ENCODE data around the gene BCAR1. TPM values are rescaled to one million over a fixed set of nuclear protein-coding genes. Genes with fewer than 3 reads are reported as not detected.

BCAR1 gene
- total RNA-seq, 5 donors from 2014 or later (not counting 1 experiment from before 2014, with no cell fraction given) = 0.49 to 1.6 (median 0.98) TPM

DNA sequence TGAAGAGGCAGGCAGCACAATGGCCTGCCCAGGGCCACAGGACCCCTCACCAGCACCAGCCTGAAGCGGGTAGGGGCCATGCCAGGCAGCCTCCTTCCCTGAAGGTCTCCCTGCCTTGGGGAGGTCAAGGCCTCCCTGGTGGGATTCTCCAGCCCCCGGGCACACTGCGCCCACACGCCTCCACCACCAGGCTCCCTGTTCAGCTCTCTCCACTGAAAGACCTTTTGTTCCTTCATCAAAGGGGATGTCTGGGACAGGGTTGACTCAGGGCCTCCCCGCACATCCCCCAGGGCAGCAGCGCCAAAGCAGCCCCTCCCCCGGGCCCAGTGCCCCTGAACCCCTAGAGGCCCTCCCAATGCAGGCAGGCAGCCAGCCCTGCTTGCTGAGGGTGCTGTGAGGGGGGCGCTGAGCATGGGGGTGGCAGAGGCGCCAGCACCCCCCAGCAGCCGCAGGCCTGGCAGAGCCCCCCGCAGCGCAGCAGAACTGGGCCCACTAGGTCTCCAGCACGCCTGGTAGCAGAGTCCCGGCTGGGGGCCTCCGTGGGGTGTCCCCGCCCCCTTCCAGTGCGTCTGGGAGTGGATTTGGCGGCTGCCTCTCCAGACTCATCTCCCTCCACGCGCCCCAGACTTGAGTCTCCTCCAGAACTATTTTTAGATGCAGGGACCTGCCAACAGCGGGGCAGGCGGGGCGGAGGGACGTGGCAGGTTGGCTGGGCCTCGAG lies 13.1 kb downstream of the BCAR1 start:
- POLR2A ChIA-PET = no interaction called here
- CTCF ChIA-PET = interaction anchor here in 1 of 2 donors (1.0 kb wide), 1 partner anchor 231 kb away, joined by 10 read pairs; no protein-coding TSS in a partner anchor
- Mint-ChIP-seq H3K4me1 (peaks cover 2 to 6% (median 2%) of the 10 kb centered on the region in 3 donors), H3K27me3 (peaks cover 0 to 3% of the 10 kb centered on the region in 2 donors), H3K36me3 (no peaks in the 10 kb centered on the region), H3K9me3 (no peaks in the 10 kb centered on the region), H3K27ac (no peak overlapping the region), H3K4me3 (no peak overlapping the region)
- H3K4me1 ChIP-seq (ENCODE audit: control insufficient read depth in 1 of 2, extremely low read depth in 1 of 2, insufficient read depth in 2 of 2, low read length in 2 of 2) = peaks cover 0 to 12% of the 10 kb centered on the region in 2 experiments
- H3K27ac ChIP-seq (ENCODE audit: low read length) = no peak overlapping the region
- H3K4me3 ChIP-seq (ENCODE audit: control insufficient read depth in 1 of 2, extremely low read depth in 1 of 2, low read length in 1 of 2) = no peak overlapping the region
- peaks cover 0 to 9% of the 10 kb centered on the region in 2 experiments for H3K27me3 ChIP-seq (replicated peaks in 1 of 2; ENCODE audit: control insufficient read depth in 2 of 2, extremely low read depth in 1 of 2, insufficient read depth in 2 of 2, low read length in 1 of 2)
- no peaks in the 10 kb centered on the region for H3K36me3 ChIP-seq (ENCODE audit: control insufficient read depth in 2 of 2, extremely low read depth in 1 of 2, insufficient read depth in 1 of 2, low read length in 1 of 2)
- no peaks in the 10 kb centered on the region for H3K9me3 ChIP-seq
- WGBS (ENCODE audit: insufficient coverage) = 79% methylated on average over 16 of the region's 25 CpGs
- no peak for DNase-seq
- no peak for ATAC-seq (replicated peaks in 1 of 4)

DNA sequence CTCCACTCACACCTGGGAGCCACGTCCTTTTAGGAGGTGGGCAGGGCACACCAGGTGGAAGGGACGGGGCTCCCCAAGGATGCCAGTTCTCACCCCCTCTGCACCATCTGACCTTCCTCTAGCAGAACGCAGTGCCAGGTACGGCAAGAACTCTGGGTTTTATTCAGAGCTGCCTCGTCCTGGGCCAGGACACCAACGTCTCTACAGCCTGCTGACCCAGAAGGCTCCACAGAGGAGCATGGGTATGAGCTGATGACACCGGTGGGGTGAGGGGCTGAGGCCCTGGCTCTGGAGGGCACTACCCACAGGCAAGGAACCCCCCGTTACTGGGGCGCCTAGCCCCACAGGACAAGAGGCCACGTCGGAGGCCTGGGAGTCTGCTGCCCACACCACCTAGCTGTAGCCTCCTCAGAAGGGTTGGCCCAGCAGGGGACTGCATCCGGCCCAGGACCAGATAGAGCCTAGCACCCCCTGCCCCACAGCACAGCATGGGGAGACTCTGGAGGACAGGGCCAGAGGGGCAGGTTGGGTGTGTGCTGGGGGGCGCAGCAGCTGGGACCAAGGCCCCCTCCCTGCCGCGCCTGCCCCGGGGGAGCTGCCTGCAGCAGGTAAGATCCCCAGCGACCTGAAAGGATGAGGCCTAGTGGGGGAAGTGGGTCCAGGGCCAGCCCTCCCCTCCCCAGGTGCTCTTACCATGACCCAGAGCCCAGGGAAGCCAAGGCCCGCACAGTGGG lies 13.9 kb downstream of the BCAR1 start:
- H3K27ac ChIP-seq (ENCODE audit: low read length) = no peak overlapping the region
- H3K4me3 ChIP-seq (ENCODE audit: control insufficient read depth in 1 of 2, extremely low read depth in 1 of 2, low read length in 1 of 2) = no peak overlapping the region
- H3K4me3 Mint-ChIP-seq = no peak overlapping the region
- peaks cover 2 to 6% (median 2%) of the 10 kb centered on the region in 3 donors for H3K4me1 Mint-ChIP-seq
- ATAC-seq (replicated peaks in 1 of 4) = no peak
- no peak overlapping the region for H3K27ac Mint-ChIP-seq
- peaks cover 0 to 12% of the 10 kb centered on the region in 2 experiments for H3K4me1 ChIP-seq (ENCODE audit: control insufficient read depth in 1 of 2, extremely low read depth in 1 of 2, insufficient read depth in 2 of 2, low read length in 2 of 2)
- H3K27me3 Mint-ChIP-seq = no peaks in the 10 kb centered on the region
- ChIA-PET CTCF (no interaction called here), POLR2A (no interaction called here)
- H3K36me3 ChIP-seq (ENCODE audit: control insufficient read depth in 2 of 2, extremely low read depth in 1 of 2, insufficient read depth in 1 of 2, low read length in 1 of 2) = no peaks in the 10 kb centered on the region
- DNase-seq = no peak
- no peaks in the 10 kb centered on the region for H3K9me3 ChIP-seq
- peaks cover 0 to 9% of the 10 kb centered on the region in 2 experiments for H3K27me3 ChIP-seq (replicated peaks in 1 of 2; ENCODE audit: control insufficient read depth in 2 of 2, extremely low read depth in 1 of 2, insufficient read depth in 2 of 2, low read length in 1 of 2)
- no peaks in the 10 kb centered on the region for H3K9me3 Mint-ChIP-seq
- 100% methylated on average over 3 of the region's 18 CpGs for WGBS (ENCODE audit: insufficient coverage)
- H3K36me3 Mint-ChIP-seq = no peaks in the 10 kb centered on the region

DNA sequence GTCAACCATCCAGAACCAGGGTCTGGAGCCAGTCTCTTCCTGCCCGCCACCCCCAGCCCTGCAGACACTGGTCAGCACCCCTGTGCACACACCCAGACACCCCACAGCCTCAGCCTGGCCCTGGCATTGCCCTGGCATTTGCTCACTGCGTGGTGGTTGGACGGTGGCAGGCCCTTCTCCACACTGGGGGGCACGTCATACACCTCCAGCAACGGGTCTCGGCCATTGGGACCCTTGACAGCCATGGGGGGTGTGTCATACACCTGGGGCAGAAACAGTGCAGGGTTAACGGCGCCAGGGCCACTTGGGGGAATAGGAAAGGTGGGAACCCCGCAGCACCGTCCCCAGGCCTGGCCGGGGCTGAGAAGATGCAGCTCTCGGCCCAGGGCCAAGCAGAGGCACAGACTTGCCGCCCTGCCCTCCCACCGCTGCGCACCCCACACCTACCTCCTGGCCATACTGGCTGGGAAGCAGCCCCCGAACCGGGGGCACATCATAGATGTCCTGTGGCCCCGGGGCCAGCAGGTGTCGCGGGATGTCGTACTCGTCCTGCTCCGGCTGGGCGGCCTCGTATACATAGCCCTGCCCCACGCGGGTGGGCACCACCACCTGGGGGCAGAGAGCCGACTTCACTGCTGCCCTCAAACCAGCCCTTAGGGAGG lies 14.6 kb downstream of the BCAR1 start:
- Histone ChIP-seq H3K27me3 (replicated peaks in 1 of 2; ENCODE audit: control insufficient read depth in 2 of 2, extremely low read depth in 1 of 2, insufficient read depth in 2 of 2, low read length in 1 of 2) (peaks cover 0 to 9% of the 10 kb centered on the region in 2 experiments), H3K27ac (ENCODE audit: low read length) (no peak overlapping the region)

GRCh38 chr16:75236232-75236631 lies 15.2 kb downstream of the BCAR1 start:
- Histone ChIP-seq H3K36me3 (ENCODE audit: control insufficient read depth in 2 of 2, extremely low read depth in 1 of 2, insufficient read depth in 1 of 2, low read length in 1 of 2) (no peaks in the 10 kb centered on the region), H3K9me3 (no peaks in the 10 kb centered on the region), H3K27me3 (replicated peaks in 1 of 2; ENCODE audit: control insufficient read depth in 2 of 2, extremely low read depth in 1 of 2, insufficient read depth in 2 of 2, low read length in 1 of 2) (peaks cover 0 to 9% of the 10 kb centered on the region in 2 experiments), H3K4me3 (ENCODE audit: control insufficient read depth in 1 of 2, extremely low read depth in 1 of 2, low read length in 1 of 2) (no peak overlapping the region), H3K4me1 (ENCODE audit: control insufficient read depth in 1 of 2, extremely low read depth in 1 of 2, insufficient read depth in 2 of 2, low read length in 2 of 2) (peaks cover 0 to 12% of the 10 kb centered on the region in 2 experiments), H3K27ac (ENCODE audit: low read length) (no peak overlapping the region)
- no peaks in the 10 kb centered on the region for H3K27me3 Mint-ChIP-seq
- ChIA-PET POLR2A (interaction anchor here in 1 of 2 donors (0.6 kb wide), 1 partner anchor 144 kb away, joined by 3 read pairs; no protein-coding TSS in a partner anchor), CTCF (interaction anchor here (0.5 to 3.3 kb wide), 6 partner anchors 145 to 379 kb away, joined by 3 to 32 read pairs (median 4); no protein-coding TSS in a partner anchor)
- H3K36me3 Mint-ChIP-seq = no peaks in the 10 kb centered on the region
- no peak for ATAC-seq (replicated peaks in 1 of 4)
- peak overlapping the region in 1 of 2 donors; percentile 28 for H3K27ac Mint-ChIP-seq
- WGBS (ENCODE audit: insufficient coverage) = 81% methylated on average over 7 of the region's 7 CpGs
- peak in 1 of 35 experiments; percentile 16 for DNase-seq
- peaks cover 2 to 6% (median 2%) of the 10 kb centered on the region in 3 donors for H3K4me1 Mint-ChIP-seq
- no peak overlapping the region for H3K4me3 Mint-ChIP-seq
- H3K9me3 Mint-ChIP-seq = no peaks in the 10 kb centered on the region

More for the DNA sequence above, 14.6 kb downstream of the BCAR1 start:
- H3K27ac Mint-ChIP-seq = no peak overlapping the region
- H3K4me3 Mint-ChIP-seq = no peak overlapping the region
- DNase-seq (no peak), ATAC-seq (replicated peaks in 1 of 4) (no peak)
- ChIA-PET POLR2A (interaction anchor here in 1 of 2 donors (0.6 kb wide), 1 partner anchor 144 kb away, joined by 3 read pairs; no protein-coding TSS in a partner anchor), CTCF (interaction anchor here (0.6 to 1.2 kb wide), 3 partner anchors 148 to 379 kb away, joined by 3 to 8 read pairs (median 4); no protein-coding TSS in a partner anchor)
- H3K36me3 Mint-ChIP-seq = no peaks in the 10 kb centered on the region
- Histone ChIP-seq H3K9me3 (no peaks in the 10 kb centered on the region), H3K36me3 (ENCODE audit: control insufficient read depth in 2 of 2, extremely low read depth in 1 of 2, insufficient read depth in 1 of 2, low read length in 1 of 2) (no peaks in the 10 kb centered on the region), H3K4me1 (ENCODE audit: control insufficient read depth in 1 of 2, extremely low read depth in 1 of 2, insufficient read depth in 2 of 2, low read length in 2 of 2) (peaks cover 0 to 12% of the 10 kb centered on the region in 2 experiments), H3K4me3 (ENCODE audit: control insufficient read depth in 1 of 2, extremely low read depth in 1 of 2, low read length in 1 of 2) (no peak overlapping the region)
- H3K4me1 Mint-ChIP-seq = peaks cover 2 to 6% (median 2%) of the 10 kb centered on the region in 3 donors
- no peaks in the 10 kb centered on the region for H3K9me3 Mint-ChIP-seq
- 93% methylated on average over 23 of the region's 28 CpGs for WGBS (ENCODE audit: insufficient coverage)
- H3K27me3 Mint-ChIP-seq = no peaks in the 10 kb centered on the region

- DNase-seq (no peak), ATAC-seq (replicated peaks in 1 of 4) (no peak)
- Mint-ChIP-seq H3K27me3 (no peaks in the 10 kb centered on the region), H3K4me1 (peaks cover 2 to 6% (median 2%) of the 10 kb centered on the region in 3 donors), H3K36me3 (no peaks in the 10 kb centered on the region), H3K27ac (peak overlapping the region in 1 of 2 donors; percentile 28), H3K9me3 (no peaks in the 10 kb centered on the region), H3K4me3 (no peak overlapping the region)
- Histone ChIP-seq H3K4me1 (ENCODE audit: control insufficient read depth in 1 of 2, extremely low read depth in 1 of 2, insufficient read depth in 2 of 2, low read length in 2 of 2) (peaks cover 0 to 12% of the 10 kb centered on the region in 2 experiments), H3K27me3 (replicated peaks in 1 of 2; ENCODE audit: control insufficient read depth in 2 of 2, extremely low read depth in 1 of 2, insufficient read depth in 2 of 2, low read length in 1 of 2) (peaks cover 0 to 9% of the 10 kb centered on the region in 2 experiments), H3K4me3 (ENCODE audit: control insufficient read depth in 1 of 2, extremely low read depth in 1 of 2, low read length in 1 of 2) (no peak overlapping the region), H3K36me3 (ENCODE audit: control insufficient read depth in 2 of 2, extremely low read depth in 1 of 2, insufficient read depth in 1 of 2, low read length in 1 of 2) (no peaks in the 10 kb centered on the region), H3K27ac (ENCODE audit: low read length) (no peak overlapping the region), H3K9me3 (no peaks in the 10 kb centered on the region)
- POLR2A ChIA-PET = no interaction called here
- CTCF ChIA-PET = interaction anchor here (1.1 to 3.3 kb wide), 4 partner anchors 146 to 166 kb away, joined by 4 to 32 read pairs (median 6); no protein-coding TSS in a partner anchor
- 93% methylated on average over 31 of the region's 34 CpGs for WGBS (ENCODE audit: insufficient coverage)
Measured at GRCh38 chr16:75235721-75236193, 15.7 kb downstream of the BCAR1 start.
